Smooth muscle cell (in vitro differentiated cells): Measurements from ENCODE around the gene KCNIP4. TPM values are rescaled to one million over a fixed set of nuclear protein-coding genes. Genes with fewer than 3 reads are reported as not detected.
"Not testable (repeated sequence)": the region's sequence is repeated elsewhere in the genome, so short reads cannot be mapped to it uniquely, and the experiment has no call there.

Experiments used
- DNase-seq: peaks from one replicate; lab custom pipeline; 2025; ENCODE audit not compliant: unreplicated experiment; lab: John Stamatoyannopoulos, UW
- H2AFZ ChIP-seq: fragments of 200-600 bp; sonication (generic); 2 replicates; pipeline ENCODE4 v1.6.0; 2016; ENCODE audit warnings: antibody characterized with exemption, low read depth, mild to moderate bottlenecking
- H3F3A ChIP-seq: fragments of 200-600 bp; sonication (generic); 2 replicates; pipeline ENCODE4 v1.6.0; 2017; ENCODE audit warnings: antibody characterized with exemption, low read depth
- H3K27ac ChIP-seq: fragments of 200-600 bp; sonication (generic); 2 replicates; pipeline ENCODE4 v1.5.1; 2016; ENCODE audit warnings: low read depth, mild to moderate bottlenecking
- H3K27me3 ChIP-seq: fragments of 200-600 bp; sonication (generic); 2 replicates; pipeline ENCODE4 v1.6.1; 2016; ENCODE audit warnings: low read depth, mild to moderate bottlenecking
- H3K36me3 ChIP-seq: fragments of 200-600 bp; sonication (generic); 2 replicates; pipeline ENCODE4 v1.5.1; 2016; ENCODE audit warnings: low read depth
- H3K4me1 ChIP-seq: fragments of 200-600 bp; sonication (generic); 2 replicates; pipeline ENCODE4 v1.5.1; 2016; ENCODE audit warnings: low read depth
- H3K4me2 ChIP-seq: fragments of 200-600 bp; sonication (generic); 2 replicates; pipeline ENCODE4 v1.6.0; 2016; ENCODE audit warnings: mild to moderate bottlenecking
- H3K4me3 ChIP-seq: fragments of 200-600 bp; sonication (generic); 2 replicates; pipeline ENCODE4 v1.5.1; 2016; ENCODE audit warnings: mild to moderate bottlenecking
- H3K79me2 ChIP-seq: fragments of 200-600 bp; sonication (generic); 2 replicates; pipeline ENCODE4 v1.6.0; 2016; ENCODE audit warnings: low read depth, mild to moderate bottlenecking
- H3K9ac ChIP-seq: fragments of 200-600 bp; sonication (generic); 2 replicates; pipeline ENCODE4 v1.6.0; 2016; ENCODE audit warnings: low read depth
- H3K9me3 ChIP-seq: fragments of 200-600 bp; sonication (generic); replicated peaks from 2 replicates; pipeline ENCODE4 v1.5.1; 2016; ENCODE audit warnings: low read depth
- H4K20me1 ChIP-seq: fragments of 200-600 bp; sonication (generic); 2 replicates; pipeline ENCODE4 v1.6.0; 2016; ENCODE audit warnings: low read depth
- WGBS: methylation state at CpG from one replicate; pipeline ENCODE4 v1.1.7; 2016; ENCODE audit warnings: low lambda C conversion rate; 5-methylcytosine and 5-hydroxymethylcytosine counted together
- polyA plus RNA-seq: library from polyadenylated mRNA; unstranded; fragments of >200 nt; fragmentation: Nextera tagmentation; extraction: Ambion mirVana; gene quantifications from 2 replicates; pipeline ENCODE4 v1.2.1, GENCODE V29; 2016
- total RNA-seq: library from RNA; depleted of rRNA; stranded (reverse); fragments of >200 nt; gene quantifications from 2 replicates; pipeline ENCODE4 v1.2.3, GENCODE V29; 2014
- TF ChIP-seq, protein P1 (sequence below): fragments of 200-600 bp; sonication (generic); IDR thresholded peaks from 2 replicates; pipeline ENCODE4 v1.5.1; 2017; ENCODE audit warnings: borderline replicate concordance, mild to moderate bottlenecking, antibody characterized with exemption; ENCODE audit not compliant: insufficient read depth, poor library complexity, severe bottlenecking

KCNIP4 gene
- total and polyA plus RNA-seq, 2 experiments from 2014 or later: 0.07 TPM; not detected in 1

GRCh38 chr4:20805716-20806115 lies 1142.9 kb downstream of the KCNIP4 start:
- Histone ChIP-seq H3K36me3 (no peaks in the 10 kb centered on the region), H3K27ac (no peak overlapping the region), H3K27me3 (no peaks in the 10 kb centered on the region), H3K79me2 (no peaks in the 10 kb centered on the region), H3F3A (no peaks in the 10 kb centered on the region), H3K4me2 (no peak overlapping the region), H3K4me3 (no peak overlapping the region), H2AFZ (no peak overlapping the region), H3K9ac (no peak overlapping the region), H4K20me1 (no peaks in the 10 kb centered on the region), H3K9me3 (no peaks in the 10 kb centered on the region), H3K4me1 (no peaks in the 10 kb centered on the region)
- WGBS: 91% methylated on average over 1 of the region's 1 CpG
- TF ChIP-seq, protein P1, sequence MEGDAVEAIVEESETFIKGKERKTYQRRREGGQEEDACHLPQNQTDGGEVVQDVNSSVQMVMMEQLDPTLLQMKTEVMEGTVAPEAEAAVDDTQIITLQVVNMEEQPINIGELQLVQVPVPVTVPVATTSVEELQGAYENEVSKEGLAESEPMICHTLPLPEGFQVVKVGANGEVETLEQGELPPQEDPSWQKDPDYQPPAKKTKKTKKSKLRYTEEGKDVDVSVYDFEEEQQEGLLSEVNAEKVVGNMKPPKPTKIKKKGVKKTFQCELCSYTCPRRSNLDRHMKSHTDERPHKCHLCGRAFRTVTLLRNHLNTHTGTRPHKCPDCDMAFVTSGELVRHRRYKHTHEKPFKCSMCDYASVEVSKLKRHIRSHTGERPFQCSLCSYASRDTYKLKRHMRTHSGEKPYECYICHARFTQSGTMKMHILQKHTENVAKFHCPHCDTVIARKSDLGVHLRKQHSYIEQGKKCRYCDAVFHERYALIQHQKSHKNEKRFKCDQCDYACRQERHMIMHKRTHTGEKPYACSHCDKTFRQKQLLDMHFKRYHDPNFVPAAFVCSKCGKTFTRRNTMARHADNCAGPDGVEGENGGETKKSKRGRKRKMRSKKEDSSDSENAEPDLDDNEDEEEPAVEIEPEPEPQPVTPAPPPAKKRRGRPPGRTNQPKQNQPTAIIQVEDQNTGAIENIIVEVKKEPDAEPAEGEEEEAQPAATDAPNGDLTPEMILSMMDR: no peak
- DNase-seq: no peak

- H3K4me2 ChIP-seq: no peak overlapping the region
- H3K9ac ChIP-seq: no peak overlapping the region
- no peaks in the 10 kb centered on the region for H3K36me3 ChIP-seq
- H3K27me3 ChIP-seq: no peaks in the 10 kb centered on the region
- no peaks in the 10 kb centered on the region for H4K20me1 ChIP-seq
- TF ChIP-seq, protein P1: no peak
- H3K9me3 ChIP-seq: no peaks in the 10 kb centered on the region
- no peak overlapping the region for H2AFZ ChIP-seq
- H3F3A ChIP-seq: no peaks in the 10 kb centered on the region
- no peak for DNase-seq
- no peak overlapping the region for H3K4me3 ChIP-seq
- H3K4me1 ChIP-seq: no peaks in the 10 kb centered on the region
- no peaks in the 10 kb centered on the region for H3K79me2 ChIP-seq
- 88% methylated on average over 2 of the region's 2 CpGs for WGBS
- H3K27ac ChIP-seq: no peak overlapping the region
Observed at GRCh38 chr4:20787940-20788665, 1160.5 kb downstream of the KCNIP4 start.

DNA sequence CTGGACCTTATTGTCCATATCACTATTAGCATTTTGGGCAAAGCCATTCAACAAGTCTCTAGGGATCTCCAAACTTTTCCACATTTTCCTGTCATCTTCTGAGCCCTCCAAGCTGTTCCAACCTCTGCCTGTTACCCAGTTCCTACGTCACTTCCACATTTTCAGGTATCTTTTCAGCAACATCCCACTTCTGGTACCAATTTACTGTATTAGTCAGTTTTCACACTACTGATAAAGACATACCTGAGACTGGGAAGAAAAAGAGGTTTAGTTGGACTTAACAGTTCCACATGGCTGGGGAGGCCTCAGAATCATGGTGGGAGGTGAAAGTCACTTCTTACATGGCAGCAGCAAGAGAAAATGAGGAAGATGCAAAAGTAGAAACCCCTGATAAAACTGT lies 1165.4 kb downstream of the KCNIP4 start:
- 100% methylated on average over 1 of the region's 1 CpG for WGBS
- H3K27ac ChIP-seq, H3K9me3 ChIP-seq, H3K4me3 ChIP-seq, H3K4me1 ChIP-seq, H3K36me3 ChIP-seq, DNase-seq, H3K9ac ChIP-seq, H3K4me2 ChIP-seq, H4K20me1 ChIP-seq, H3K79me2 ChIP-seq, H2AFZ ChIP-seq, H3K27me3 ChIP-seq, H3F3A ChIP-seq: not testable (repeated sequence)

- 90% methylated on average over 1 of the region's 1 CpG for WGBS
- no peaks in the 10 kb centered on the region for H3K27me3 ChIP-seq
- no peak overlapping the region for H3K4me3 ChIP-seq
- H3F3A ChIP-seq: no peaks in the 10 kb centered on the region
- H3K79me2 ChIP-seq: no peaks in the 10 kb centered on the region
- no peak overlapping the region for H3K27ac ChIP-seq
- no peaks in the 10 kb centered on the region for H4K20me1 ChIP-seq
- no peaks in the 10 kb centered on the region for H3K4me1 ChIP-seq
- DNase-seq: no peak
- H3K4me2 ChIP-seq: no peak overlapping the region
- H3K9ac ChIP-seq: no peak overlapping the region
- no peaks in the 10 kb centered on the region for H3K9me3 ChIP-seq
- no peaks in the 10 kb centered on the region for H3K36me3 ChIP-seq
- TF ChIP-seq, protein P1: no peak
- no peak overlapping the region for H2AFZ ChIP-seq
Observed at GRCh38 chr4:20778896-20779295, 1169.7 kb downstream of the KCNIP4 start.
